ENCODE measurements around the gene MFNG. TPM values are rescaled to one million over a fixed set of nuclear protein-coding genes. Genes with fewer than 3 reads are reported as not detected.
A peak's percentile ranks its signal among the peaks of the same experiment; 100 is the strongest.

Gene MFNG
- total RNA-seq, 2 donors from 2014 or later, result 139 to 150 TPM

- DNase-seq, result no peak
- no peak for ATAC-seq
- Mint-ChIP-seq H3K36me3 (ENCODE audit: low read depth) (peaks cover 6% of the 10 kb centered on the region), H3K27ac (no peak overlapping the region), H3K27me3 (peaks cover 53% of the 10 kb centered on the region), H3K4me3 (no peak overlapping the region), H3K4me1 (peaks cover 24% of the 10 kb centered on the region)
- no peaks in the 10 kb centered on the region for H3K9me3 ChIP-seq (ENCODE audit: control insufficient read depth, low read length, poor library complexity, severe bottlenecking)
Observed at GRCh38 chr22:37423283-37423682, 62.9 kb downstream of the MFNG start.

DNA sequence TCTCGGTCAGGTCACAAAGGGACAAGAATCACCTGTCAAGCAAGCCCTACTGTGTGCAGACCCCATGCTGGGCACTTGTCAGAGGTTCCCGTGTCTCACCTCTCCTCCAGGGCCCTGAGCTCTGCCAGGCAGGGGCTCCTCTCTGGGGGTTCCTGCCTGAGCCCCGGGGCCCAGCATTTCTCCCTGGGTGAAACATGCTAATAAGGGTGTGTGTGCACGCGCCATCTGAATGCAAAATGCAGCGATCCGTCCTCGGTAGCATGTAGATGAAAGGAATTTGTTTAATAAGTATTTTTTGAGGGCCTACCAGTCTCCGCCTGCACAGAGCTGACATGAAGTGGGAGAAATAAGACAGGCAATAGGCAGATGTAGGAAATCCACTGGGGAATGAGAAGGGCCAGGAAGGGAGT, 64.7 kb downstream of the MFNG start:
- no peaks in the 10 kb centered on the region for H3K9me3 ChIP-seq (ENCODE audit: control insufficient read depth, low read length, poor library complexity, severe bottlenecking)
- peaks cover 34% of the 10 kb centered on the region for H3K4me1 Mint-ChIP-seq
- peaks cover 9% of the 10 kb centered on the region for H3K36me3 Mint-ChIP-seq (ENCODE audit: low read depth)
- H3K4me3 Mint-ChIP-seq, result no peak overlapping the region
- ATAC-seq (no peak), DNase-seq (no peak)
- no peak overlapping the region for H3K27ac Mint-ChIP-seq
- peaks cover 67% of the 10 kb centered on the region for H3K27me3 Mint-ChIP-seq

DNA sequence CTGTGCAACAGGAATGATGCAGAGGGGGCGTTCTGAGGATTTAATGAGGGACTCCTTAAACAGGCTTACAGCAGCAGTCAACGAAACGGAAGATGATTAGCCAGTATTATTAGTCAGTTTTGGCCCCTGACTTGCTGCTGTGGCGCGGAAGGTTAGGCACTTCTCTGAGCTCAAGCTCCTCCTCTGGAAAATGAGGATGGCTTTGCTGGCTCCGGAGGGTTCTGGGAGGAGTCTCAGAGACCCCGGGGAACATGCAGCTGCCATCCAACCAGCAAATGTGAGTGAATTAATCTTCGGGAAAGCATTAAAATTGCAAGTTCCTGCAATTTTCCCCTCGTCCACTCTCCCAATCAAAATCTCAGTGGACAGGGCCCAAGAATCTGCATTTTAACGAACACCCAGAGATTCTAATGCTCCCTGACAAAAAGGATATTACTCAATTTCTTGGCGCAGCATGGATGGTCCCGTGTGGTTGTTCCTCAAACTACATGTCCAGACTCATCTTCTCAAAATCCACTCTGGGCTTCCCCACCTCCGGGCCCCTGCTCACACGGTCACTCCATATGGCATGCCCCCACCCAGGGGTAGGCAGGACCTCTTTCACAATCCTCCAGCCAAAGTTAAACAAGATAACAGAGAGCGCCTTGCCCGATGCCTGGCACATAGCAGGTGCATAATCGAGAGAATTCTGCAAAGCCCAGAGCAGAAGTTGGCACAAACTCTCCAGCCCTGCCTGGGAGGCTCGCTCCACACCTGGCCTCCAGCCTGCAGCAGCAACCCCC, 65.3 kb downstream of the MFNG start:
- H3K9me3 ChIP-seq (ENCODE audit: control insufficient read depth, low read length, poor library complexity, severe bottlenecking), result no peaks in the 10 kb centered on the region
- Mint-ChIP-seq H3K4me1 (peaks cover 33% of the 10 kb centered on the region), H3K36me3 (ENCODE audit: low read depth) (peaks cover 9% of the 10 kb centered on the region), H3K4me3 (peak overlapping the region; percentile 96), H3K27ac (no peak overlapping the region), H3K27me3 (peaks cover 65% of the 10 kb centered on the region)
- DNase-seq, result no peak
- no peak for ATAC-seq

- ATAC-seq, result peak; percentile 50
Observed at GRCh38 chr22:37419969-37420685, 66.1 kb downstream of the MFNG start.

GRCh38 chr22:37419370-37419968, 66.7 kb downstream of the MFNG start:
- no peaks in the 10 kb centered on the region for H3K9me3 ChIP-seq (ENCODE audit: control insufficient read depth, low read length, poor library complexity, severe bottlenecking)
- Mint-ChIP-seq H3K27ac (peak overlapping the region; percentile 24), H3K27me3 (peaks cover 66% of the 10 kb centered on the region), H3K4me3 (peak overlapping the region; percentile 88), H3K4me1 (peaks cover 30% of the 10 kb centered on the region), H3K36me3 (ENCODE audit: low read depth) (peaks cover 9% of the 10 kb centered on the region)
- ATAC-seq (peak; percentile 3), DNase-seq (no peak)

More at GRCh38 chr22:37419969-37420685, 66.1 kb downstream of the MFNG start:
- H3K36me3 Mint-ChIP-seq (ENCODE audit: low read depth), result peaks cover 9% of the 10 kb centered on the region
- peak overlapping the region; percentile 96 for H3K4me3 Mint-ChIP-seq
- DNase-seq, result no peak
- peaks cover 62% of the 10 kb centered on the region for H3K27me3 Mint-ChIP-seq
- no peak overlapping the region for H3K27ac Mint-ChIP-seq
- peaks cover 30% of the 10 kb centered on the region for H3K4me1 Mint-ChIP-seq
- H3K9me3 ChIP-seq (ENCODE audit: control insufficient read depth, low read length, poor library complexity, severe bottlenecking), result no peaks in the 10 kb centered on the region

Other genes with a start within 250 kb of the MFNG start
- gene RAC2, start 242.1 kb downstream of the MFNG start, total RNA-seq, result 100 to 1,000 TPM; 297 to 478 TPM
- gene CYTH4, start 203.9 kb downstream of the MFNG start, total RNA-seq, result 10 to 100 TPM; 89.5 to 98.7 TPM
- under 1 TPM; 0.10 to 0.12 TPM for gene ELFN2, start 58.9 kb downstream of the MFNG start, total RNA-seq
- under 1 TPM; 0.12 to 0.31 TPM for gene CARD10, start 33.0 kb upstream of the MFNG start, total RNA-seq
- not detected for gene CDC42EP1, start 74.1 kb upstream of the MFNG start, total RNA-seq
- gene LGALS2, start 93.7 kb upstream of the MFNG start, total RNA-seq, result 1 to 10 TPM; 1.9 to 6.1 TPM
- gene GGA1, start 122.5 kb upstream of the MFNG start, total RNA-seq, result 10 to 100 TPM; 70.5 to 86.8 TPM
- 10 to 100 TPM; 79.7 to 97.5 TPM for gene SH3BP1, start 153.3 kb upstream of the MFNG start, total RNA-seq
- gene PDXP, start 172.3 kb upstream of the MFNG start, total RNA-seq, result 1 to 10 TPM; 2.6 to 3.0 TPM
- 100 to 1,000 TPM; 152 to 154 TPM for gene LGALS1, start 189.3 kb upstream of the MFNG start, total RNA-seq
- 10 to 100 TPM; 26.2 to 34.8 TPM for gene NOL12, start 200.0 kb upstream of the MFNG start, total RNA-seq
- gene TRIOBP, start 210.7 kb upstream of the MFNG start, total RNA-seq, result 10 to 100 TPM; 14.3 to 18.8 TPM

Data from T-helper 17 cell (primary cell).